Middle frontal gyrus (tissue), 1 donor: Measurements from ENCODE around the gene PPP3CA.

Source experiments
- DNase-seq: peaks from one replicate; pipeline ENCODE4 v3.0.0-alpha.2; 2015; ENCODE audit warnings: low spot score; ENCODE audit errors: extremely low spot score

PPP3CA gene

DNA sequence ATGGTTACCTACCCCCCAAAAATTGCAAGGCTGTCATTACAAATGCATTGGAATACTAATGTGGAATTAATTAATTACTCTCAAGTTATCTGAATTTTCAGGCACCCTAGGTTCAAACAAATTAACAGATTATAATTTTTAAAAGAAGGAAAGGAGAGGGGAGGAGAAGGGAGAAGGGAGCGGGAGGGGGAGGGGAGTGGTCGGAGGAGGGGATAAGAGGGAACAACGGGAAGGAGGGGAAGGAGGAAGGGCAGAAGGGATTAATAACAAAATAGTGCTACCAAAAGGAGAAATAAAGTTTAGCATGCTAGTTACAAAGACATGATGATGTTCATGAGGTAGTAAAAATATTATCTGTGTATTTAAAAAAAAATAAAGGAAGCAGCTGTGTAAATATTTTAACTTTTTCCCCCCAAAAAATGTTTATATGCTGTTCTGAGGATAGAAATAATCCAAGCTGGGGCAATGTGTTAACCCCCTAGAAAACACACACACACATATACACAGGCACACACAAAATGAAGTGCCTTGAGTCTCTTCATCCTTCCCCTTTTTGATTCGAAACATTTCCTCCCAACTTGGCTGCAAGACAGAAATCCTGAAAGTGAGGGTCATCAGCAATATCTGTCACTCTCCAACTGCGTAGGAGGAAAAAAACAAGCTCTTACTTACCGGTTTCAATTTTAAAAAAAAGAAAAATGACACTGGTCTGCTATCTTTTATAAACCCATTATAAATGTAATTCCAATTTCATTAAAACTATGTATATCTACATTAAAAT lies 58.8 kb downstream of the PPP3CA start:
- DNase-seq: no peak

GRCh38 chr4:101287324-101287723 lies 60.0 kb downstream of the PPP3CA start:
- no peak for DNase-seq

GRCh38 chr4:101286663-101287062 lies 60.7 kb downstream of the PPP3CA start:
- no peak for DNase-seq

DNA sequence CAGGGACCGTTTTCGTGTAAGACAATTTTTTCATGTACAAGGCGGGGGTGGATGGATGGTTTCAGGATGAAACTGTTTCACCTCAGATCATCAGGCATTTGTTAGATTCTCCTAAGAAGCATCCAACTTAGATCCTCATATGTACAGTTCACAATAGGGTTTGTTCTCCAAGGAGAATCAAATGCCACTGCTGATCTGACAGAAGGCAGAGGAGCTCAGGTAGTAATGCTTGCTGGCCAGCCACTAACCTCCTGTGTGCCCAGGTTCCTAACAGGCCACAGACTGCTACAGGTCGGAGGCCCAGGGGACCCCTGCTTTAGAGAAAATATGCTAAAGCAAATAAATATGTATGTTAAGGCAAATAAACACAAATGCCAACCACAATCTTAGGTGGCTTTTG lies 61.3 kb downstream of the PPP3CA start:
- DNase-seq: no peak

DNA sequence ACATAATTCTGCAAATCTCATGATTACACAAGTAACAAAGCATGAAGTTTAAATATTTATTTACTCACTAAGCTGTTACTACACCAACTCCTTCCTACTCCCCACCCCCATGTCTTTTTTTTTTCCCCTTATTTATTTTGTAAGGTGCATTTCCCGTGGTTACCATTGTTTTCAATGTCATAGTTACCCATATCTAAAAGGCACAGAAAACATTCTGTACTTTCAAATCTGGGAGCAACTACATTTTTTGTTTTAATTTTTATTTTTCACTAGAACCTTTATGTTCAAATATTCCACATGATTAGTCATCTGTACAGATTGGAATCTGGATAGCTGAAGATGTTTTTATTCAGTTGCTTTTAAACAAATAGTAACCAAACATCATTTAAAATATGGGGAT lies 62.8 kb downstream of the PPP3CA start:
- DNase-seq: no peak

DNA sequence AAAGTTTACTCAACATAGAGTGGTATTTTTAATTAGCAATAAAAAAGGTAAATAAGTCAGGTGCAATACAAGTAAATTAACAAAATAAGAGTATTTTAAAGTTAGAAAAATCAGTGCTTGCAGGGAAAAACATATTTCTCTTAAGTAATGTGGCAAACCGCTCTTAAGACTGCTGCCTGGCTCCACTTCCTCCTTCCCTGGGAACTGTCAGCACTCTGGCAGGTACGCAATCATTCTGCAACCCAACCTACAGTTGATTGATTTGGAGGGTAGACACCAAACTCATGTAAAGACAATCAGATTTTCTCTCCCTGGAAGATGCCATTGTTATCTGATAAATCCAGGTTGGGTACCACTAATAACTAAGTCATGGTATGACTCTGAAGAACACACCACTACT lies 63.9 kb downstream of the PPP3CA start:
- DNase-seq: no peak

DNA sequence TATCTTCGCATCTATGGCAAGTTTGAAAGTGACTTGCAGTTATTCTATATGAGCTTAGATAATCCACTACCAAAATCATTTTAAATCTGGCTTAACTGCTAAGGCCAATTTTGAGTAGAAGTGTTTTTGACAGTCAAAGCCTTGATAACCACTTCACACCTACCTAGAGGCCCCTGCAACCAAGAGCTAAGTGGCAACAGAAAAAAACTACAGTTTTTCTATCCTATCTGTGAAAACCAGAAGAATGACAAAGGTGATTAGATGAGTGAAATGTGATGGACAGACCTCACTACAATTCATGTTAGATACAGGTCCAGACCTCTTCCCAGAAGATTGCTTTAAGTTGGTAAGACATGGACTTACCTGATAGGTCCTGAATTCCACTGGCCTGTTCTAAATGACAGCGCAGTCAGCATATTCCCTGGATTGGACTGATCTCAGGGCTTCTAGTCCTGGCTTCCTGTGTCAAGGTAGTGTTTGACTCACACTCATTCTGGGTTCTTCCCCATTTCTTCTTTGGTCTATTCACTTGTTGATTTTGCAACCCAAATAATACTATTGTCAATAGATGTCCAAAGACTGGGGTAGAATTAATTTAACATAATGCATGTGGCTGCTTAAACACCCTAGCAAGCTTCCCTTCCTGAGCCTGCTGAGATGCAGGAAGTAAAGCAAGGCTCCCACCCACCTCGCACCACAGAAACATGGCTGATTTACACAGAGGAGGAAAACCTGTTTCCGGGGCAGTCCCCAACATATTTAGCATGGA lies 65.1 kb downstream of the PPP3CA start:
- DNase-seq: no peak

DNA sequence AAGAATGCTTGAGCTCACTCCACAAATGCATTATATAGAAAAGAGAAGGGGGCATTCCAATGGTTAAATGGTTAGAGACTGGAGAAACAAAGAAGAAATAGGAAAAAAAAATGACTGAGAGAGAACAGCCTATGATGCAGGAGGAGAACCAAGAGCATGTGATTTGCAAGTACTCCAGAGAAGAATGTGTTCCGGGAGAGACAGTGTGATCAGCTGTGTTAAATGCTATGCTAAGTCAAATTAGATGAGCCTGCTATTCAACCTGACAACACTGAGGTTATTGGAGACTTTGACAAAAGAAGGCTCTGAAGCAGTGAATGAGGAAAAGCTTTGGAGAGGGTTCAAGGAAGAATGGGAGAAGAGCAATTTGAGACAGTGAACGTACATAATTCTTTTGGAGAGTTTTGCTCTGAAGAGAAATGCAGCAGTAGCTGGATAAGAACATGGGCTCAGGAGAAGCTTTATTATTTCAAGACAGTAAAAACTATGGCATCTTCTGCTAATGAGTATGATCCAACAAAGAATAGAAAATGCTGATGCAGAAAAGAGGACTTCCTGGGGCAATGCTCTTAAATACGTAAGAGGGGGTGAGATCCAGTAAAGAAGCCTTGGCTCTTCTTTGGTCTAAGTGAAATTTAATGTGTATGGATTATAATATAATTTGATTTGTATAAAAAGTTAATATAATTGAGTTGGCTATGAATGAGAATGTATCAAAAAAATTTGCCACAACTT lies 66.3 kb downstream of the PPP3CA start:
- DNase-seq: no peak

DNA sequence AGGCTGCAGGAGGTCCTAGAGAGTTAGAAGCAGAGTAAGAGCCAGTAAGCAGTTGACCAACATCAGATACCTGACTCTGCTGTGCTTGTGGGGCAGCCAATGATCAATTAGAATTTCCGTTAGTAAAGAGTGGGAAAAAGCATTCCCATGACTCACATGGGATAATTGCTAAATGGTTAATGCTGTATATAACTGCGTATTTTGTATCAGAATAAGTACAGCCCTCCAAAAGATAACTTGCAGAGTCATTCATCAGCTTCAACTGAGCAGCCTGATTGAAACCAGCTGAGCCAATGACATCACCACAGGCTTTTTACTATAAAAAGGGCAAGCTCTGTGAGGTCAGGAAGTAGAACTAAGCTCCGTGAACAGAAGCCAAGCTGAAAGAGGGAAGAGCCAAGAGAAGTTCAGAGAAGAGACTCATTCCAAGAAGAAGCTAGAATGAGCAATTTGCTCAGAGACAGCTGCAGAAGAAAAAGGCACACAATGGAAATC lies 67.9 kb downstream of the PPP3CA start:
- no peak for DNase-seq

DNA sequence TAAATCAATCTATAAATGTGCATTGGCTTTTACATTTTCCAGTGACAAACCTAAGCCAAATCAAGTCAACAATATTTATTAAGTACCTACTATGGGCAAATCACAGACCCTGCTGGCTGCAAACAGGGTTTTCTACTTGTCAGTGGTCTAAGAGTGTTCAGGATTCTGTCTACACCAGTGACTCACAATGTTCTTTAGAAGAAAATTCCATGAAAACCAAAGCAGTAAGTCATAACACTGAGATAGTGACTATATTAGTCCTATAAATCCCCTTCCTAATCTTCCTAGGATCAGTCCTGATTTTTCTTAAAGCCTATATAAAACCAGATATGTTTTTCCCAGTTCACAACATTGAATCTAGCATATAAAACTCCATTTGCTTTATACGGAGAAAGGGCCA lies 69.7 kb downstream of the PPP3CA start:
- DNase-seq: no peak

DNA sequence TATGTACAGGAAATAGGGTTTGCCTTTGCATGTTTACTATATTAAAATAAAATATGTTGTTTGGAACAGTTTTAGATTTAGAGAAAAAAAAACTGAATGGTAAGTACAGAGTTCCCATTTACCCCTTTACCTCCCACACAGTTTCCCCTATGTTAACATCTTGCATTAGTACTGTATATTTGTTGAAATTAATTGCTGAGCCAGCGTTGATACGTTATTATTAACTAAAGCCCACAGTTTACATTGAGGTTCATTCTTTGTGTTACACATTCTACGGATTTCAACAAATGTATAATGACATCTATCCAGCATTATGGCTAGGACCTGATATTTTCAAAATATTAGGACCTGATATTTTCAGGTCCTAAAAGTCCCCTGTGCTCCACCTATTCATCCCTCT lies 70.7 kb downstream of the PPP3CA start:
- DNase-seq: no peak

DNA sequence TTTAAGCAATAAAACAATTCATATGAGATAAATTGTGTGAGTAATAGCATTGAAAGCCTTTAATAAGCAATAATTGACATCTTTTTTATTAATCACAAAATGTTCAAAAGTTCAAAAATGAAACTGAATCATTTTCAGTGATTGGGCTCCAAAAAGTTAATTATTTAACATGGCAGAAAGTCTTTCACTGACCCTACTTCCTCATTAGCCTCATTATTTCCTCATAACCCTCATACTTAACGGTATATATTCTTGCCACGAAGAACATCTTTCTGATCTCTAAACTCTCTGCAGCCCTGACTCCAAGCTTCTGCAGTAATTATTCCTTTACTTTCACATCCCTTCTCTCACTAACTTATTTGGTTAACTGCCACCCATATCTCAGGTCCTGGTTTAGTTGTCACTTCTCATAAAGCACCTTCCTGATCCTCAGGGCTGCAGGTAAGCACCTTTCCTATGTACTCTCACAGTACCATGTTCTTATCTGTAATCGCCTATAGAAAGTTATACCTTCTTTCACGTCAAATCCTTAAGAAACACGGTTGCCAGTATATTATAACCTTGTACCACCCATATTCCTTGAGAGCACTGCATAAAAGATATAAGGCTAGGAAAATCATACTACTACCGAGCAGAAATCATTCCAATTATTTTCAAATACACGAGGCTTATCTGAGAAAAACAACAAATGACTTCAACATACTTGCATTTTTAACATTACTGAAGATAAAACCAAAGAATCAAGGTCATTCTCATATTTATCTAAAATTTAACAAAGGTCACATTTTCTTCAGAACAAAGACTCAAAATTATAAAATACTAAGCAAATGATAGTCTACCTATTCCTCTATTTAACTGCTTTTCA lies 72.2 kb downstream of the PPP3CA start:
- DNase-seq: no peak

- no peak for DNase-seq
Observed at GRCh38 chr4:101271516-101271915, 75.8 kb downstream of the PPP3CA start.

DNA sequence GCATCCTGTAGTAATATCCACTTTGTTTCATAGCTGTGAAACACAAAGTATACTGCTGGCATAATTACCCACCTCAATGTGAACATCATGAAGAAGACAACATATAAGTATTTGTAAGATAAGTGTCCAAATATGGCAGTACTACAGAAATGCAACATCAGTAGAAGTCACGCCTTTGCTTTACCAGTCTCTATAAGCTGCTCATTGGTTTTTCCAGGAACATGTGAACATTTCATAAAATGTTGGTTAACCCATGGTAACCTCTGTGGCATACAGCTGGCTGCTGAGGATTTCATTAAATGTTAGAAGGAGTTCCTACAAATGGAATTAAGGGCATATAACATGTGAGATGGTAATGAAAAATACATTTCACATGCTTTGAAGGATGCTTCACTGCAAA lies 77.6 kb downstream of the PPP3CA start:
- DNase-seq: no peak

DNA sequence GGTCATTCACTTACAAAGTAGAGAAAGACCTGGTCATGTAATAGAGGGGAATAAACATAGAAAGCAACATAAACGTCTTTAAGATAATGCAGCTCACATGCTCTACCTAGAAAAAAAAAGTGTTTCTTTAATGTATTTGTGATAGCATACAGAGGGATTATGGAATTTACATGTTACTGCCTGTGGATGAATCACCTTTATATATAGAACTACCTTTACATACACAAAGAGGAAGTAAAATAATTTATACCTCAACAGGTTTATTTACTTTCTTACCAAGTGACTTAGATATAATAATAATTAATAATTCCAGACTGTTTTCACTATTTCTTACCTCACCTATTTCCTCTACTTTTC lies 81.5 kb downstream of the PPP3CA start:
- DNase-seq: no peak

DNA sequence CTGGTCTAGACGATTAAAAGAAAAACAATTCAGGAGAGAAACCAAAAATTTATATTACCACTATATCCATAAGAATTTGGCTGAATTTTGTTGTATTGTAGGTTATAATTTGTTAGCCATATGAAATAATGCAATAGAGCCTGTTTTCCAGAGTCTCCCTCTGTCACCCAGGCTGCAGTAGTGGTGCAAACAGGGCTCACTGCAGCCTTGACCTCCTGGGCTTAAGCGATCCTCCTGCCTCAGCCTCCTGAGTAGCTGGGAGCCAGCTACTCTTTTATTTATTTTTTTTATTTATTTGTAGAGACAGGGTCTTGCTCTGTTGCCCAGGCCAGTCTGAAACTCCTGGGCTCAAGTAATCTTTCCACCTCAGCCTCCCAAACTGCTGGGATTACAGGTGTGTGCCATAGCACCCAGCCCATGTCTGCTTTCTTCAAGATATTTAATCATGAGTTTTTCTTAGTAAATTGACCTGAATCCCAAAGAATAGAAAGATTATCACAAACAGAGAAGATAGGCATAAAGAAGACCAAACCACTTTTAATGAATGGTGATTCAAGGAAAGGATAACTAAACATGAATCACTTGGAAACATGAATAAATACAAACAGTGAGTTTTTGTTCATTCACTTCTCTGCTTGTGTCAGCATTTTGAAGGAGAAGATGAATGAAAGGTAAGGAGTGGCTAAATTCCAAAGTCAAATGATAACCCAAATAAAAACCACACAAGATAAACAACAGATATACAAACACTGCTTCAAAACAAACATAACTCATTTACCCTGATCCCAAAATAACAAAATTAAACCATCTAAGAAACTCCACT lies 82.1 kb downstream of the PPP3CA start:
- DNase-seq: no peak

DNA sequence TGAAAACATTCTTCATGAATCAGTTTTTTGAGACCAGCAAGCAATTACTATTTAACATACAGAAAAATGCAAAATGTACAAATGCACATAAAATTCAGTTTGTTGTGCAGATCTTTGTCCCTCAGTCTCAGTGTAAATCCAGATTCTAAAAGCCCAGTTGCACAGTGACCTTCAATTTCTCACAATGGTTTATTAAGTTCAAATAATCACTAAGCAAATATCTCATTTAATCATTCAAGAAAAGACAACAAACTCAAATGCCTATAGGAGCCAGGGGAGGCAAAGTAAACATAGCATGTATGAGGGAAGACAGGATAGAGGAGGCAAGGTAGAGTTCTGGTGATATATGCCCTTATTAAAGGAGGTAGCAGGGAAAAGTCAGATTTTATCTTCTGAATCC lies 82.8 kb downstream of the PPP3CA start:
- no peak for DNase-seq

DNA sequence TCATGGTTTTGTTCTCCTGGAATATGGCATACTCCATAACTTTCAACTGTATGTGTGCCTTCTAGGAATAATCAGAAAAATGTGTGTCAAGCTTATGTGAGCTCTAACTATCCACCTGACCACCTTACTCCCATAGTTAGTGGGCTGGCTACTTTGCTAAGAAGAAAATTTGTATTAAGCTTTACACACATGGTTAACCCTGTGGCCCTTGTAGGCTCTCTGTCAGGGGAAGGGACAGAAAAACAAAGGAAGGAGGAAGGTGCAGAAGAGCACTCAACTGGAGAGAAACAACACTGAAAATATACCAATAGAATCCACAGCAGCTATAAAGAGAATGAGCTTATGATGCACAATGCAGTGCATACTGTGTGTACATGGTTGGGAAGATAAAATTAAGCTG lies 84.6 kb downstream of the PPP3CA start:
- no peak for DNase-seq

- DNase-seq: no peak
Observed at GRCh38 chr4:101259876-101260275, 87.5 kb downstream of the PPP3CA start.

GRCh38 chr4:101258883-101259282 lies 88.4 kb downstream of the PPP3CA start:
- DNase-seq: no peak
